CD8-positive, alpha-beta memory T cell (primary cell): ENCODE data around the gene MAPT. TPM values are rescaled to one million over a fixed set of nuclear protein-coding genes. Genes with fewer than 3 reads are reported as not detected.
A peak's percentile ranks its signal among the peaks of the same experiment; 100 is the strongest.

Source experiments
- CTCF ChIA-PET: fragments of 350-600 bp; sonication (Branson Sonifier 250); formaldehyde crosslinking; loops from one replicate; lab custom pipeline; 2021; ENCODE audit warnings: antibody characterized with exemption; lab: Charles Lee
- POLR2A ChIA-PET: fragments of 350-600 bp; sonication (Branson Sonifier 250); formaldehyde crosslinking; loops from one replicate; lab custom pipeline; 2021; ENCODE audit warnings: antibody characterized with exemption; lab: Charles Lee
- DNase-seq, 5 donors: peaks; one replicate each; pipeline versions ENCODE4 v3.0.0 to v3.0.0-alpha.2; 2020 to 2022; ENCODE audit warnings: mixed read lengths in 1 of 5
- H3K27ac ChIP-seq: one replicate; pipeline ENCODE4 v1.7.0; 2013; ENCODE audit warnings: low read depth, mild to moderate bottlenecking, low read length, moderate library complexity
- H3K27me3 ChIP-seq: 2 replicates; pipeline ENCODE4 v1.7.0; 2013; ENCODE audit warnings: low read length, mild to moderate bottlenecking; ENCODE audit not compliant: insufficient read depth, poor library complexity, severe bottlenecking
- H3K36me3 ChIP-seq: 2 replicates; pipeline ENCODE4 v1.7.0; 2013; ENCODE audit warnings: mild to moderate bottlenecking, low read length, moderate library complexity; ENCODE audit not compliant: insufficient read depth
- H3K4me1 ChIP-seq: 2 replicates; pipeline ENCODE4 v1.7.0; 2013; ENCODE audit warnings: mild to moderate bottlenecking, low read length, moderate library complexity; ENCODE audit not compliant: insufficient read depth
- H3K4me3 ChIP-seq: 2 replicates; pipeline ENCODE4 v1.7.0; 2013; ENCODE audit warnings: mild to moderate bottlenecking, low read length
- H3K9me3 ChIP-seq: 2 replicates; pipeline ENCODE4 v1.7.0; 2013; ENCODE audit warnings: mild to moderate bottlenecking, low read length
- H3K27ac Mint-ChIP-seq, 8 donors: one replicate each; pipeline ENCODE4 v1.8.0; 2020 to 2021; ENCODE audit warnings: mixed read lengths in 8 of 8, mild to moderate bottlenecking in 6 of 8, inconsistent platforms in 3 of 8, moderate library complexity in 3 of 8
- H3K27me3 Mint-ChIP-seq, 2 donors: one replicate each; pipeline ENCODE4 v1.8.0; 2020 to 2021; ENCODE audit warnings: mixed read lengths in 2 of 2, mild to moderate bottlenecking in 1 of 2, moderate library complexity in 1 of 2
- H3K36me3 Mint-ChIP-seq, 3 donors: one replicate each; pipeline ENCODE4 v1.8.0; 2020 to 2021; ENCODE audit warnings: mixed read lengths in 3 of 3, inconsistent platforms in 1 of 3, mild to moderate bottlenecking in 1 of 3
- H3K4me1 Mint-ChIP-seq, 3 donors: one replicate each; pipeline ENCODE4 v1.8.0; 2020 to 2021; ENCODE audit warnings: mixed read lengths in 3 of 3, inconsistent platforms in 1 of 3, mild to moderate bottlenecking in 1 of 3
- H3K4me3 Mint-ChIP-seq, 7 donors: one replicate each; pipeline ENCODE4 v1.8.0; 2020 to 2021; ENCODE audit warnings: mixed read lengths in 7 of 7, mild to moderate bottlenecking in 6 of 7, moderate library complexity in 4 of 7, inconsistent platforms in 2 of 7
- H3K9me3 Mint-ChIP-seq, 5 donors: one replicate each; pipeline ENCODE4 v1.8.0; 2020 to 2022; ENCODE audit warnings: mixed read lengths in 5 of 5, mild to moderate bottlenecking in 3 of 5, moderate library complexity in 2 of 5, inconsistent platforms in 1 of 5
- polyA plus RNA-seq: library from polyadenylated mRNA; unstranded; fragments of 300-500 nt; fragmentation: Illumina TruSeq; gene quantifications from one replicate; pipeline ENCODE4 v1.2.3, GENCODE V29; 2021
- total RNA-seq, 2 experiments: library from RNA; stranded (reverse); gene quantifications; one replicate each; pipeline ENCODE4 v1.2.3, GENCODE V29; 2021

Gene MAPT
- total and polyA plus RNA-seq, 3 experiments from 2014 or later, result 0.36 to 0.42 (median 0.42) TPM

DNA sequence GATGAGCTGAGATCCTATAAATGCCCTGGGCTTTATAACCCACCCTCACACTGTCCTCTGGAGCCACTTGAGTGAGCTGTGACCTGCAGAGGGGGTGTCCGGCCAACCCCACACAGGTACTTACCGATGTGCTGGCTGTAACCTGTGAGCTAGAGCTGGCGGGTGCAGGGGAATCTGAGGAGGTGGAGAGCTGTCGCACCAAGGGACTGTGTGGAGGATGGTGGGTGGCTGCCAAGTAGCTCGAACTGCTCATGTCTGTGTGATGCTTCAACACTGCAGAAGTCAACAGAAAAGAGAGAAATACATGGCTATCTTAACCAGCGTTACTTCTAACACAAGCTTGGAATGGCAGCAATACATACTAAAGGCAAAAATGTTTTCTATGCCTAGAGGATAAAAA lies 144.1 kb downstream of the MAPT start:
- no peak for DNase-seq
- Mint-ChIP-seq H3K27ac (peak overlapping the region in 7 of 8 donors; percentile 24 to 84 (median 61)), H3K9me3 (no peaks in the 10 kb centered on the region), H3K4me3 (no peak overlapping the region), H3K27me3 (no peaks in the 10 kb centered on the region), H3K4me1 (peaks cover 12 to 24% (median 13%) of the 10 kb centered on the region in 3 donors), H3K36me3 (peaks cover 6 to 96% (median 24%) of the 10 kb centered on the region in 3 donors)
- Histone ChIP-seq H3K4me1 (no peaks in the 10 kb centered on the region), H3K4me3 (no peak overlapping the region), H3K27me3 (no peaks in the 10 kb centered on the region), H3K36me3 (peaks cover 75% of the 10 kb centered on the region), H3K9me3 (no peaks in the 10 kb centered on the region), H3K27ac (no peak overlapping the region)
- CTCF ChIA-PET, result interaction anchor here (1.9 to 2.3 kb wide), 3 partner anchors 35 to 175 kb away, joined by 9 to 11 read pairs (median 10); partner anchors contain the start of gene KANSL1
- POLR2A ChIA-PET, result interaction anchor here (0.8 kb wide), 1 partner anchor 19 kb away, joined by 5 read pairs; no protein-coding TSS in a partner anchor

DNA sequence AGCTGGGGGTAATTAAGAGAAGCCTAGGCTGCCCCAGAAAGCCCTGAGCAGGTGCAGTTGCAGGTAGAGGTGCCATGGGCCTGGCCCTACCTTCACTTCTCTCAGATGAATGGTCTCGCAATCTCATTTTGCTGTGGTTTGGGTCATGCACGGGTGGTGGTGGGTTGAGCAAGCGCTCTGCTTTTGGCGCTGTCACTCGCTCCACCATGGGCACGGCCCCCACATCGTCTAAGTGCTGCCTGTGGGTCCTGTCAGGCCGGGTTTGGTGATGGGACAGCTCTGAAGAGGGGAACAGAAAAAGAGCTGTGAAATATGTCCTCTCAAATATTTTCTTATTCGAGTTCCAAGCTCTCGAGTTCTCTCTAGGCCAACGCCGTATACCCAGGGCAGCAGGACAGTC lies 144.6 kb downstream of the MAPT start:
- Mint-ChIP-seq H3K27ac (peak overlapping the region in 1 of 8 donors; percentile 61), H3K36me3 (peaks cover 6 to 96% (median 21%) of the 10 kb centered on the region in 3 donors), H3K27me3 (no peaks in the 10 kb centered on the region), H3K4me3 (no peak overlapping the region), H3K4me1 (peaks cover 15 to 27% (median 17%) of the 10 kb centered on the region in 3 donors), H3K9me3 (no peaks in the 10 kb centered on the region)
- no peak for DNase-seq
- H3K9me3 ChIP-seq, result no peaks in the 10 kb centered on the region
- H3K4me1 ChIP-seq, result no peaks in the 10 kb centered on the region
- H3K27ac ChIP-seq, result no peak overlapping the region
- CTCF ChIA-PET, result interaction anchor here (1.9 to 2.3 kb wide), 3 partner anchors 36 to 174 kb away, joined by 9 to 11 read pairs (median 10); partner anchors contain the start of gene KANSL1
- POLR2A ChIA-PET, result no interaction called here
- H3K36me3 ChIP-seq, result peaks cover 69% of the 10 kb centered on the region
- H3K27me3 ChIP-seq, result no peaks in the 10 kb centered on the region
- H3K4me3 ChIP-seq, result no peak overlapping the region

- no peaks in the 10 kb centered on the region for H3K4me1 ChIP-seq
- Mint-ChIP-seq H3K36me3 (peaks cover 6 to 96% (median 17%) of the 10 kb centered on the region in 3 donors), H3K27ac (peak overlapping the region in 4 of 8 donors; percentile 6 to 61 (median 18))
Observed at GRCh38 chr17:46039592-46040186, 145.3 kb downstream of the MAPT start.

DNA sequence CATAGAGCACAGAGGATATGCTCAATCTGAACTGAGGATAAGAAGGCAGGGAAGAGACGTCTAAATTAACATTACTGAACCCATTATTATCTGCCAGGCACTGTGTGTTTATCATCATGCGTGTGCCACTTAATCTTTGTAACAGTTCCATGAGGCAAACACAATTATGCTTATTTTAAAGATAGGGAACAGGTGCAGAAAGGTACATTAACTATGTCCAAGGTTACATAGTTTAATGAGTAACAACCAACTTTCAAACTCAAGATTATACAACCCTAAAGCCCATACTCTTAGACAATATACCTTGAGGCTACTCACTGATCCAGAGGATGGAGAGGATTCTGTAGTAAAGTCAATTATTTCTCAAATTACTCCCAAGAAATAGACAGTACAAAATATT lies 147.9 kb downstream of the MAPT start:
- Mint-ChIP-seq H3K4me1 (peaks cover 27 to 30% (median 27%) of the 10 kb centered on the region in 3 donors), H3K9me3 (no peaks in the 10 kb centered on the region)

More at GRCh38 chr17:46039592-46040186, 145.3 kb downstream of the MAPT start:
- H3K27me3 ChIP-seq, result no peaks in the 10 kb centered on the region
- POLR2A ChIA-PET, result no interaction called here
- no peaks in the 10 kb centered on the region for H3K27me3 Mint-ChIP-seq
- no peaks in the 10 kb centered on the region for H3K9me3 ChIP-seq
- H3K27ac ChIP-seq, result no peak overlapping the region
- peaks cover 22 to 33% (median 24%) of the 10 kb centered on the region in 3 donors for H3K4me1 Mint-ChIP-seq
- H3K4me3 Mint-ChIP-seq, result no peak overlapping the region
- CTCF ChIA-PET, result interaction anchor here (1.9 to 2.3 kb wide), 3 partner anchors 37 to 173 kb away, joined by 9 to 11 read pairs (median 10); partner anchors contain the start of gene KANSL1
- H3K36me3 ChIP-seq, result peaks cover 63% of the 10 kb centered on the region
- H3K9me3 Mint-ChIP-seq, result no peaks in the 10 kb centered on the region
- H3K4me3 ChIP-seq, result no peak overlapping the region
- no peak for DNase-seq

DNA sequence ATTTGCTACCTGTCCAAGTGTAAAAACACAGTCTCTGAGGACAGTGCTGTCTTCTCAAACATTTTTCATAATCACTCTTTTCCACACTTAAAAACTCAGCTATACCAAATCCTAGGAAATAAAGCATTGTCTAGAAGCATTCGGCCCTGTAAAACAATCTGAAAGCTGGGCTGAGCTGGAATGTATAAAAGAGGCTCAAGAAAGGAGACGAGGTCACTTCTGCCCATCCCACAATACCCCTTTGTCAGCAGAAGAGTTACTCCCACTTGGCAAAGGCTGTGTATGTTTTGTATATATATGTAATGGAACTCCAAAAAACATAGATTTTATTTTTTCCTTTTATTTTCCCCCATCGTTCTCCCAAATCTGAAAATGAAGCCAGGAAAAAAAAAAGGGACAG lies 148.6 kb downstream of the MAPT start:
- Mint-ChIP-seq H3K9me3 (no peaks in the 10 kb centered on the region), H3K27ac (peak overlapping the region in 2 of 8 donors; percentile 5 to 84), H3K27me3 (no peaks in the 10 kb centered on the region)

More for the DNA sequence above, 147.9 kb downstream of the MAPT start:
- H3K27ac Mint-ChIP-seq, result peak overlapping the region in 2 of 8 donors; percentile 8 to 66
- ChIA-PET POLR2A (no interaction called here), CTCF (interaction anchor here (0.8 to 3.5 kb wide), 2 partner anchors 42 to 169 kb away, joined by 3 to 29 read pairs; no protein-coding TSS in a partner anchor)
- Histone ChIP-seq H3K4me1 (no peaks in the 10 kb centered on the region), H3K27me3 (no peaks in the 10 kb centered on the region), H3K27ac (no peak overlapping the region), H3K36me3 (peaks cover 40% of the 10 kb centered on the region), H3K4me3 (no peak overlapping the region), H3K9me3 (no peaks in the 10 kb centered on the region)
- peaks cover 6 to 91% (median 14%) of the 10 kb centered on the region in 3 donors for H3K36me3 Mint-ChIP-seq
- DNase-seq, result no peak
- H3K4me3 Mint-ChIP-seq, result no peak overlapping the region
- no peaks in the 10 kb centered on the region for H3K27me3 Mint-ChIP-seq

DNA sequence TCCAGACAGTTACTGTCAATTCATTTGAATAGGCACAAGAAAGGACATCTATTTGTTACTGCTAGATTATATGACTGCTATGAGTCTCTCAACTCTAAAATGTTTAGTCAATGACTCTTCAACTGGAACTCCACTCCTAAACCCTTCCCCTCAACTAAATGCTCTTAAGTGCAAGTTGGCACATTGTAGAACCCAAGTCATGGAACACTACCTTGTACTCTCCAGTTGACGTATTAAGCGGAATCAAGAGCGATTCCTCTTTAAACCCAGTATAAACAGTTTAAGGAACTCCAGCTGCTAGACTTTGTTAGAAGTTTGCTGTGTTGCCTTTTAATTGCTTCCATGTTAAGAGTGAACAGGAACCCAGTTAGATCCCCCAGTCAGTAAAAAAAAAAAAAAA lies 149.3 kb downstream of the MAPT start:
- POLR2A ChIA-PET, result interaction anchor here (0.9 to 2.5 kb wide), 3 partner anchors 23 to 169 kb away, joined by 3 to 17 read pairs (median 9); partner anchors contain the start of gene KANSL1

More for the DNA sequence above, 148.6 kb downstream of the MAPT start:
- DNase-seq, result no peak
- H3K36me3 ChIP-seq, result peaks cover 33% of the 10 kb centered on the region
- CTCF ChIA-PET, result interaction anchor here (0.8 to 3.9 kb wide), 6 partner anchors 9 to 168 kb away, joined by 3 to 37 read pairs (median 6); no protein-coding TSS in a partner anchor
- no peak overlapping the region for H3K27ac ChIP-seq
- Mint-ChIP-seq H3K4me3 (no peak overlapping the region), H3K36me3 (peaks cover 4 to 91% (median 13%) of the 10 kb centered on the region in 3 donors), H3K4me1 (peaks cover 26 to 29% (median 27%) of the 10 kb centered on the region in 3 donors)
- H3K27me3 ChIP-seq, result no peaks in the 10 kb centered on the region
- no peaks in the 10 kb centered on the region for H3K4me1 ChIP-seq
- POLR2A ChIA-PET, result interaction anchor here (0.6 to 0.9 kb wide), 2 partner anchors 9 to 23 kb away, joined by 3 to 4 read pairs; no protein-coding TSS in a partner anchor
- no peaks in the 10 kb centered on the region for H3K9me3 ChIP-seq
- no peak overlapping the region for H3K4me3 ChIP-seq

GRCh38 chr17:46044286-46044928 lies 150.1 kb downstream of the MAPT start:
- Mint-ChIP-seq H3K27ac (peak overlapping the region; percentile 5 to 89 (median 62)), H3K27me3 (peaks cover 0 to under 1% of the 10 kb centered on the region in 2 donors), H3K9me3 (no peaks in the 10 kb centered on the region), H3K4me1 (peaks cover 22 to 27% (median 25%) of the 10 kb centered on the region in 3 donors), H3K36me3 (peaks cover 0 to 88% (median 11%) of the 10 kb centered on the region in 3 donors), H3K4me3 (no peak overlapping the region)
- no peaks in the 10 kb centered on the region for H3K27me3 ChIP-seq
- no peak overlapping the region for H3K4me3 ChIP-seq
- DNase-seq, result peak; percentile 28 to 61 (median 32)
- H3K36me3 ChIP-seq, result peaks cover 25% of the 10 kb centered on the region
- POLR2A ChIA-PET, result interaction anchor here (1.0 to 2.5 kb wide), 3 partner anchors 142 to 168 kb away, joined by 5 to 17 read pairs (median 9); partner anchors contain the start of gene KANSL1
- no peaks in the 10 kb centered on the region for H3K9me3 ChIP-seq
- no peaks in the 10 kb centered on the region for H3K4me1 ChIP-seq
- no peak overlapping the region for H3K27ac ChIP-seq
- CTCF ChIA-PET, result interaction anchor here (1.0 to 3.9 kb wide), 19 partner anchors 9 to 174 kb away, joined by 3 to 37 read pairs (median 6); partner anchors contain the start of gene KANSL1

More for the DNA sequence above, 149.3 kb downstream of the MAPT start:
- Histone ChIP-seq H3K4me3 (no peak overlapping the region), H3K9me3 (no peaks in the 10 kb centered on the region), H3K27ac (no peak overlapping the region), H3K27me3 (no peaks in the 10 kb centered on the region), H3K36me3 (peaks cover 27% of the 10 kb centered on the region), H3K4me1 (no peaks in the 10 kb centered on the region)
- CTCF ChIA-PET, result interaction anchor here (1.2 to 3.9 kb wide), 14 partner anchors 8 to 174 kb away, joined by 3 to 37 read pairs (median 6); partner anchors contain the start of gene KANSL1
- peaks cover 22 to 27% (median 25%) of the 10 kb centered on the region in 3 donors for H3K4me1 Mint-ChIP-seq
- H3K9me3 Mint-ChIP-seq, result no peaks in the 10 kb centered on the region
- H3K36me3 Mint-ChIP-seq, result peaks cover 0 to 89% (median 10%) of the 10 kb centered on the region in 3 donors
- H3K27ac Mint-ChIP-seq, result peak overlapping the region in 6 of 8 donors; percentile 5 to 84 (median 38)
- peak overlapping the region in 1 of 7 donors; percentile 37 for H3K4me3 Mint-ChIP-seq
- no peak for DNase-seq
- H3K27me3 Mint-ChIP-seq, result no peaks in the 10 kb centered on the region
